Measurements from ENCODE around the gene ZNF229. TPM values are rescaled to one million over a fixed set of nuclear protein-coding genes. Genes with fewer than 3 reads are reported as not detected.
"Not testable (repeated sequence)": the region's sequence is repeated elsewhere in the genome, so short reads cannot be mapped to it uniquely, and the experiment has no call there.

ZNF229 gene
- 1 to 10 TPM; 1.0 to 2.9 TPM for total RNA-seq

DNA sequence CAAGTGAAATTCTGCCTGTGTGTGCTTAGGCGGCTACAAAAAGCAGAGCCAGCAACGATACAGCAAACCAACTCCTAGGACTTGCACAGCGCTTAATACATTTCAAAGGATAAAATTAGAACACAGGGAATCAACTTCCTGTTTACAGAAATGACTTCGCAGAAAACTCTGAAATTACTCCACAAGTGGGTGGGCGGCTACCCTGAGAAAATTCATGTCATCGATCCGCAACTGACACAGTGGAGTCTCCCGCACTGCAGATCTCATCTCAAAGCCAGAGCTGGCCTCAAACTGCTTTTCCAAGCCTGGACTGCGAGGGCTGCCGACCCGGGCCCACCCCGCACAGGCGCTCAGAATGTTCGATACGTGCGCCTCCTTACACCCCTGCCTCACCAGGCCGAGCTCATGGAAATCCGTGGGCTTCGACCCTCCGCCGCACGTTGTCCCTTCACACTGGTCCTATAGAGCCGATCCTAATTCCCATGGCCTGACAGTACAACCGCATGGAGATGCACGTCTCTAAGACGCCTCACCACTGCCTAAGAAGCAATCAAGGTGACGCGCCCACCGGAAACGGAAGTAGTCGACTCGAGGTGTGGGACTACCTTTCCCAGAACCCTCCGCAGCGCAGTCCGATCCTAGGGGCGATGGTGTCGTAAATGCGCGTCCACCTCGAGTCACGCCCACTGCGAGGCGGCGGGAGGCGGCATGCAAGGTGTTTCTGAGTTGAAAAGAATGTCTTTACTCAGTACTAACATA is at the start of gene ZNF229:
ZNF229 (minus strand) TSS at position 557 of the 759 bp plus-strand sequence. CDS start 5,625 bp downstream, outside the sequence.
- Mint-ChIP-seq H3K4me3 (peak within 1 kb of the TSS; percentile 81), H3K9me3 (peaks cover 66% of the 10 kb centered on the region), H3K36me3 (ENCODE audit: low read depth) (peaks cover 64% of the 10 kb centered on the region), H3K27ac (peak within 1 kb of the TSS; percentile 86), H3K4me1 (ENCODE audit: low read depth) (peaks cover 12% of the 10 kb centered on the region), H3K27me3 (no peaks in the 10 kb centered on the region)
- intact Hi-C loops (cut with micrococcal nuclease), result no loop called here
- CTCF ChIA-PET, result no interaction called here
- POLR2A ChIA-PET, result no interaction called here
- TF ChIP-seq, protein P1, sequence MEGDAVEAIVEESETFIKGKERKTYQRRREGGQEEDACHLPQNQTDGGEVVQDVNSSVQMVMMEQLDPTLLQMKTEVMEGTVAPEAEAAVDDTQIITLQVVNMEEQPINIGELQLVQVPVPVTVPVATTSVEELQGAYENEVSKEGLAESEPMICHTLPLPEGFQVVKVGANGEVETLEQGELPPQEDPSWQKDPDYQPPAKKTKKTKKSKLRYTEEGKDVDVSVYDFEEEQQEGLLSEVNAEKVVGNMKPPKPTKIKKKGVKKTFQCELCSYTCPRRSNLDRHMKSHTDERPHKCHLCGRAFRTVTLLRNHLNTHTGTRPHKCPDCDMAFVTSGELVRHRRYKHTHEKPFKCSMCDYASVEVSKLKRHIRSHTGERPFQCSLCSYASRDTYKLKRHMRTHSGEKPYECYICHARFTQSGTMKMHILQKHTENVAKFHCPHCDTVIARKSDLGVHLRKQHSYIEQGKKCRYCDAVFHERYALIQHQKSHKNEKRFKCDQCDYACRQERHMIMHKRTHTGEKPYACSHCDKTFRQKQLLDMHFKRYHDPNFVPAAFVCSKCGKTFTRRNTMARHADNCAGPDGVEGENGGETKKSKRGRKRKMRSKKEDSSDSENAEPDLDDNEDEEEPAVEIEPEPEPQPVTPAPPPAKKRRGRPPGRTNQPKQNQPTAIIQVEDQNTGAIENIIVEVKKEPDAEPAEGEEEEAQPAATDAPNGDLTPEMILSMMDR (IDR thresholded peaks at IDR 0.05), result no peak
- DNase-seq (peak; percentile 94), ATAC-seq (peak; percentile 99)

DNA sequence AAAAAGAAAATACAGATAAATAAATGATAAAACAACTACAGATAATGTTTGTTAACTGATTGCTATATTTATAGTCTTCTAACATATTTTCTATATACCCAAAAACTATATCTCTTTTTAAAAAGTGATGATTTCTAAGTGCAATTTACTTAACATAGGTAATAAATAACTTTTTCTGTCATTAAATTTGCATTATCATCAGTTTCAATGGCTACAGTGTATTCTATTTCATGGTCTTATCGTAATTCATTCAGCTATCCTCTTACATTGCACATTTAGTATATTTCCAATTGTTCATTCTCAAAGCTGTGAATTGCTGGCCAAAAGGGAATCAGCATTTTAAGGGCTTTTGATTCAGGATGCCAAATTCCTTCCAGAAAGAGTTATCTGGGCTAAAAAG is 48.4 kb upstream of the ZNF229 start:
- Mint-ChIP-seq H3K4me1 (ENCODE audit: low read depth) (peaks cover 32% of the 10 kb centered on the region), H3K9me3 (peaks cover 69% of the 10 kb centered on the region), H3K4me3 (no peak overlapping the region), H3K36me3 (ENCODE audit: low read depth) (peaks cover 87% of the 10 kb centered on the region), H3K27ac (no peak overlapping the region), H3K27me3 (no peaks in the 10 kb centered on the region)
- ATAC-seq (no peak), DNase-seq (no peak)
- ChIA-PET POLR2A (interaction anchor here (0.6 to 0.9 kb wide), 2 partner anchors 332 to 585 kb away, joined by 3 read pairs; partner anchors contain the start of gene ZNF226), CTCF (no interaction called here)
- intact Hi-C loops (cut with micrococcal nuclease), result no loop called here
- TF ChIP-seq, protein P1 (IDR thresholded peaks at IDR 0.05), result no peak

DNA sequence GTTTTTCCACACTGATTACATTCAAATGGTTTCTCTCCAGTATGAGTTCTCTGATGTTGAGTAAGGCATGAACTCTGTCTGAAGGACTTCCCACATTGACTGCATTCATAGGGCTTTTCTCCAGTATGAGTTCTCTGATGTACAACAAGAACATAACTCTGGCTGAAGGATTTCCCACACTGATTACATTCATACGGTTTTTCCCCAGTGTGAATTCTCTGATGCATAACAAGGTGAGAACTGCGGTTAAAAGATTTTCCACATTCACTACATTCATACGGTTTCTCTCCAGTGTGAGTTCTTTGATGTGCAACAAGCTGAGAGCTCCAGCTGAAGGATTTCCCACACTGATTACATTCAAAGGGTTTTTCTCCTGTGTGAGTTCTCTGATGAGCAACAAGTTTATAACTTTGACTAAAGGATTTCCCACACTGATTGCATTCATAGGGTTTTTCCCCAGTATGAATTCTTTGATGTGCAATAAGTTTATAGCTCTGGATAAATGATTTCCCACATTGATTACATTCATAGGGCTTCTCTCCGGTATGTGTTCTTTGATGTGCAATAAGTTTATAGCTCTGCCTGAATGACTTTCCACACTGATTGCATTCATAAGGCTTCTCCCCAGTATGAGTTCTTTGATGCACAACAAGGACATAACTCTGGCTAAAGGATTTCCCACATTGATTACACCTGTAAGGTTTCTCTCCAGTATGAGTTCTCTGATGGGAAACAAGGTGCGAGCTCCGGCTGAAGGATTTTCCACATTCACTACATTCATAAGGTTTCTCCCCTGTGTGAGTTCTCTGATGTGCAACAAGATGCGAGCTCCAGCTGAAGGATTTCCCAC is 28.5 kb upstream of the ZNF229 start:
- H3K27ac Mint-ChIP-seq, result peak overlapping the region; percentile 22
- intact Hi-C loops (cut with micrococcal nuclease), result no loop called here
- peaks cover 94% of the 10 kb centered on the region for H3K36me3 Mint-ChIP-seq (ENCODE audit: low read depth)
- H3K27me3 Mint-ChIP-seq, result no peaks in the 10 kb centered on the region
- no peaks in the 10 kb centered on the region for H3K4me1 Mint-ChIP-seq (ENCODE audit: low read depth)
- peaks cover 89% of the 10 kb centered on the region for H3K9me3 Mint-ChIP-seq
- no peak overlapping the region for H3K4me3 Mint-ChIP-seq
- TF ChIP-seq, protein P1 (IDR thresholded peaks at IDR 0.05), result no peak
- POLR2A ChIA-PET, result interaction anchor here (0.7 to 1.5 kb wide), 5 partner anchors 22 to 500 kb away, joined by 3 to 5 read pairs (median 3); partner anchors contain the start of genes ZNF180 and ZNF225
- ATAC-seq (no peak), DNase-seq (peak; percentile 9)
- CTCF ChIA-PET, result no interaction called here

DNA sequence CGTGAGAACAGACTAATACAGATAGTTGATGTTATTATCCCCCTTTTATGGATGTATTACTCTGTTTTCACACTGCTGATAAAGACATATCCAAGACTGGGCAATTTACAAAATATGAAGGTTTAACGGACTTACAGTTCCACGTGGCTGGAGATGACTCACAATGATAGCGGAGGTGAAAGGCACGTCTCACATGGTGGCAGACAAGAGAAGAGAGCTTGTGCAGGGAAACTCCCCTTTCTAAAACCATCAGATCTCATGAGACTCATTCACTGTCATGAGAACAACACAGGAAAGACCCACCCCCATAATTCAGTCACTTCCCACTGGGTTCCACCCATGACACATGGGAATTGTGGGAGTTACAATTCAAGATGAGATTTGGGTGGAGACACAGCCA is 20.5 kb upstream of the ZNF229 start:
- H3K27ac Mint-ChIP-seq; H3K27me3 Mint-ChIP-seq; H3K4me3 Mint-ChIP-seq; intact Hi-C loops (cut with micrococcal nuclease); DNase-seq; POLR2A ChIA-PET; ATAC-seq; CTCF ChIA-PET; H3K4me1 Mint-ChIP-seq (ENCODE audit: low read depth): not testable (repeated sequence)
- peaks cover 46% of the 10 kb centered on the region for H3K36me3 Mint-ChIP-seq (ENCODE audit: low read depth)
- H3K9me3 Mint-ChIP-seq, result peaks cover 74% of the 10 kb centered on the region

DNA sequence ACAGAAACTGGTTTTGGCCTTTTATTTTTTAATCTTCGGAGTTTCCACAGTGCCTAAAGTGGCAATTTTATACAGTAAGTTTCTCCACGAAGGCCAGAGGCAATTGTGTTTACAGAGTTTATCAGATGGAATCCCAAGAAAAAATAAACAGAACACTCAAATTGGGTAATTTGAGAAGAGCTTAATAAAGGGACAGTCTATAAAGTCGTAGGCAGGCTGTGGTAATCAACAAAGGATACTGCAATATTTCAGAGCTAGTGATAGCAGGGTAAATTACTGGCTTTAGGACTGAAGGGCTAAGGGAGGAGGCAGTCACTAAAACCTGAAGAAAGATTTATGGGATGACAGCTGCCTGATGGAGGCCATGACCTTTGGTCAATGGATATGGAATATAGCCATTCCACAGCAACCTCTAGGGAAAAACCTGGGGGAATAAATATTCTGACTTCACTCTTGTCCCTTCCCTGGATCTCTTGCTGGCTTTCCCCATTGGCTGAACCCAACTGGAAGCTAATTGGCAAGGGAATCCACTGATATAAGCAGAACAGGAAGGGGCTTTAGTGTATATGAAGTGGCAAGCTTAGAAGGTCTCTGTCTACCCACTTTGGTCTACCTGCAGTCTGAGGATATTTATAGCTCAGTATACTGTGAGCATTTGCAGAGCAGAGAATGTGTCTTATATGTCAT is 14.5 kb upstream of the ZNF229 start:
- peaks cover 49% of the 10 kb centered on the region for H3K9me3 Mint-ChIP-seq
- ATAC-seq, CTCF ChIA-PET: not testable (repeated sequence)

DNA sequence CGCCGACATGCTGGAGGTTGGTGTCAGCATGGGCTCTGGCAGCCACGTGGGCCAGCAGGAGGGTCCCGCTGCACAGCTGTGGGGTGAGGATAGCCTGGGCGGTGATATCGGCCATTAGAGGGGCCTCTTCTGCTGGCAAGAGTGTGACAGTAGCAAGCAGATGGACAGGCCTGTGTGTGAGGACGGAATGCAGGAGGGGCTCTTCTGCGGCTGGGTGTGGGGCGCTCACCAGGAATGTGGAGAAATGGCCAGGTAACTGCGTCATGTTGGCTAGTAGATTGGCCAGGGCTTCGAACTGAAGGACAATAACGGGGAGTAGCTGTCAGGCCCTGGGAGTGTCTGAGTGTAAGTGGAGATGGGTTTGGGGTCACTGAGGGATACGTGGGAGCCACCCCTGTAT is 7.7 kb upstream of the ZNF229 start:
- DNase-seq; POLR2A ChIA-PET; H3K4me3 Mint-ChIP-seq; intact Hi-C loops (cut with micrococcal nuclease); CTCF ChIA-PET; ATAC-seq; H3K4me1 Mint-ChIP-seq (ENCODE audit: low read depth); H3K27ac Mint-ChIP-seq; H3K27me3 Mint-ChIP-seq: not testable (repeated sequence)
- peaks cover 46% of the 10 kb centered on the region for H3K9me3 Mint-ChIP-seq
- peaks cover 25% of the 10 kb centered on the region for H3K36me3 Mint-ChIP-seq (ENCODE audit: low read depth)

More for the DNA sequence above, 14.5 kb upstream of the ZNF229 start:
- POLR2A ChIA-PET; intact Hi-C loops (cut with micrococcal nuclease); H3K4me3 Mint-ChIP-seq; H3K27me3 Mint-ChIP-seq; DNase-seq; H3K27ac Mint-ChIP-seq; H3K4me1 Mint-ChIP-seq (ENCODE audit: low read depth): not testable (repeated sequence)
- H3K36me3 Mint-ChIP-seq (ENCODE audit: low read depth), result peaks cover 16% of the 10 kb centered on the region

Measured in activated CD8-positive, alpha-beta T cell treated with anti-CD3 and anti-CD28 coated beads for 36 hours (primary cell).